GM23338 (cell line): ENCODE data around the gene TLNRD1. TPM values are rescaled to one million over a fixed set of nuclear protein-coding genes. Genes with fewer than 3 reads are reported as not detected.
A peak's percentile ranks its signal among the peaks of the same experiment; 100 is the strongest.

ENCODE experiments used
- ATAC-seq: fragments of 200-7000 bp; cut with Tn5 transposase; 3 replicates; pipeline ENCODE4 v1.9.1; 2020
- DNase-seq: peaks from one replicate; pipeline ENCODE4 v3.0.0-alpha.2; 2015; ENCODE audit warnings: low spot score
- H2AFZ ChIP-seq: fragments of 200-600 bp; sonication (generic); 2 replicates; pipeline ENCODE4 v1.8.0; 2016; ENCODE audit warnings: antibody characterized with exemption, mild to moderate bottlenecking, moderate library complexity
- H3F3A ChIP-seq: fragments of 200-600 bp; sonication (generic); replicated peaks from 2 replicates; pipeline ENCODE4 v1.8.0; 2017; ENCODE audit warnings: antibody characterized with exemption, mixed run types, low read depth
- H3K27ac ChIP-seq: fragments of 200-600 bp; sonication (generic); 2 replicates; pipeline ENCODE4 v1.6.1; 2016; ENCODE audit warnings: low read depth
- H3K27me3 ChIP-seq: fragments of 200-600 bp; sonication (generic); 2 replicates; pipeline ENCODE4 v1.8.0; 2016; ENCODE audit warnings: mild to moderate bottlenecking, mixed run types, moderate library complexity; ENCODE audit not compliant: insufficient read depth
- H3K36me3 ChIP-seq: fragments of 200-600 bp; sonication (generic); 2 replicates; pipeline ENCODE4 v1.8.0; 2016; ENCODE audit warnings: mild to moderate bottlenecking; ENCODE audit not compliant: insufficient read depth
- H3K4me1 ChIP-seq: fragments of 200-600 bp; sonication (generic); 2 replicates; pipeline ENCODE4 v1.8.0; 2016; ENCODE audit warnings: mild to moderate bottlenecking, moderate library complexity; ENCODE audit not compliant: insufficient read depth
- H3K4me2 ChIP-seq: fragments of 200-600 bp; sonication (generic); 2 replicates; pipeline ENCODE4 v1.7.1; 2017; ENCODE audit warnings: mixed run types
- H3K4me3 ChIP-seq: fragments of 200-600 bp; sonication (generic); 2 replicates; pipeline ENCODE4 v1.6.1; 2016; ENCODE audit warnings: mixed run types
- H3K79me2 ChIP-seq: fragments of 200-600 bp; sonication (generic); replicated peaks from 2 replicates; pipeline ENCODE4 v1.8.0; 2017; ENCODE audit warnings: mild to moderate bottlenecking; ENCODE audit not compliant: insufficient read depth
- H3K9me2 ChIP-seq: fragments of 200-600 bp; sonication (generic); 2 replicates; pipeline ENCODE4 v1.8.0; 2017; ENCODE audit not compliant: insufficient read depth
- H4K20me1 ChIP-seq: fragments of 200-600 bp; sonication (generic); replicated peaks from 2 replicates; pipeline ENCODE4 v1.8.0; 2017; ENCODE audit warnings: mild to moderate bottlenecking; ENCODE audit not compliant: insufficient read depth
- H3K27ac Mint-ChIP-seq: 2 replicates; pipeline ENCODE4 v1.8.0; 2020; ENCODE audit warnings: inconsistent platforms, mild to moderate bottlenecking, moderate library complexity, mixed read lengths
- H3K27me3 Mint-ChIP-seq: 3 replicates; pipeline ENCODE4 v1.8.0; 2022; ENCODE audit warnings: low read depth, mild to moderate bottlenecking, moderate library complexity, mixed read lengths, inconsistent platforms; ENCODE audit not compliant: insufficient read depth, poor library complexity
- H3K36me3 Mint-ChIP-seq: 3 replicates; pipeline ENCODE4 v1.8.0; 2021; ENCODE audit warnings: low read depth, mild to moderate bottlenecking, inconsistent platforms, moderate library complexity, mixed read lengths
- H3K4me1 Mint-ChIP-seq: 3 replicates; pipeline ENCODE4 v1.8.0; 2020; ENCODE audit warnings: mild to moderate bottlenecking, inconsistent platforms, mixed read lengths
- H3K4me3 Mint-ChIP-seq: 3 replicates; pipeline ENCODE4 v1.8.0; 2021; ENCODE audit warnings: moderate library complexity, mild to moderate bottlenecking, inconsistent platforms, mixed read lengths
- H3K9me3 Mint-ChIP-seq: 3 replicates; pipeline ENCODE4 v1.8.0; 2020; ENCODE audit warnings: moderate library complexity, mild to moderate bottlenecking, inconsistent platforms, mixed read lengths
- CREB1 ChIP-seq: fragments of 250-450 bp; sonication (Bioruptor Pico); IDR thresholded peaks from 2 replicates; pipeline ENCODE4 v1.5.0; 2020; ENCODE audit warnings: low read depth, mild to moderate bottlenecking, moderate library complexity
- EZH2 ChIP-seq: fragments of 200-600 bp; sonication (generic); IDR thresholded peaks from one replicate; pipeline ENCODE4 v1.8.0; 2017; ENCODE audit warnings: antibody characterized with exemption, mild to moderate bottlenecking, low read depth; ENCODE audit not compliant: unreplicated experiment
- EZH2phosphoT487 ChIP-seq: fragments of 200-600 bp; sonication (generic); IDR thresholded peaks from one replicate; pipeline ENCODE4 v1.8.1; 2018; ENCODE audit warnings: antibody characterized with exemption; ENCODE audit not compliant: unreplicated experiment
- NANOG ChIP-seq: IDR thresholded peaks from 2 replicates; pipeline ENCODE4 v1.6.1; 2016; ENCODE audit warnings: antibody characterized with exemption, borderline replicate concordance
- POLR2AphosphoS5 ChIP-seq: IDR thresholded peaks from 2 replicates; pipeline ENCODE4 v1.6.1; 2016; ENCODE audit warnings: antibody characterized with exemption, low read depth
- STAT1 ChIP-seq: IDR thresholded peaks from one replicate; pipeline ENCODE4 v1.6.1; 2016; ENCODE audit warnings: antibody characterized with exemption; ENCODE audit not compliant: unreplicated experiment
- ZNF114 ChIP-seq: fragments of 250-450 bp; sonication (Bioruptor Pico); IDR thresholded peaks from 2 replicates; pipeline ENCODE4 v1.5.0; 2020; ENCODE audit warnings: mild to moderate bottlenecking, moderate library complexity
- ZNF331 ChIP-seq: fragments of 250-450 bp; sonication (Bioruptor Pico); IDR thresholded peaks from 2 replicates; pipeline ENCODE4 v1.5.0; 2020; ENCODE audit warnings: low read depth, mild to moderate bottlenecking, moderate library complexity
- ZNF462 ChIP-seq: fragments of 250-450 bp; sonication (Bioruptor Pico); IDR thresholded peaks from 2 replicates; pipeline ENCODE4 v1.5.0; 2020; ENCODE audit warnings: mild to moderate bottlenecking, moderate library complexity
- polyA plus RNA-seq: library from polyadenylated mRNA; unstranded; fragments of >200 nt; fragmentation: Nextera tagmentation; extraction: Ambion mirVana; gene quantifications from 2 replicates; pipeline ENCODE4 v1.2.1, GENCODE V29; 2016
- total RNA-seq: library from RNA; depleted of rRNA; stranded (reverse); fragments of >200 nt; shearing (Covaris generic); gene quantifications from 2 replicates; pipeline ENCODE4 v1.2.3, GENCODE V29; 2014
- TF ChIP-seq, protein P1 (sequence below), 2 experiments: fragments of 200-600 bp in 1 of 2; sonication (generic) in 1 of 2; conservative IDR thresholded peaks; 2 replicates each; pipeline versions ENCODE4 v1.5.1 to v1.6.1; 2016 to 2017; ENCODE audit warnings: antibody characterized with exemption in 2 of 2, low read depth in 2 of 2, mild to moderate bottlenecking in 2 of 2, moderate library complexity in 1 of 2
- TF ChIP-seq, protein P2 (sequence below): IDR thresholded peaks from 2 replicates; pipeline ENCODE4 v1.6.1; 2016; ENCODE audit warnings: antibody characterized with exemption

TLNRD1 gene
- total and polyA plus RNA-seq, 2 experiments from 2014 or later = 6.7 to 27.3 TPM

- ATAC-seq (peak; percentile 14), DNase-seq (peak; percentile 74)
- Histone ChIP-seq H3K27me3 (peaks cover 12% of the 10 kb centered on the region; the same call in 1 of the 2 replicates), H4K20me1 (no peaks in the 10 kb centered on the region), H3K9me2 (no peaks in the 10 kb centered on the region), H3K27ac (no peak overlapping the region), H3K4me1 (peaks cover 12% of the 10 kb centered on the region), H3K4me2 (no peak overlapping the region), H3F3A (no peaks in the 10 kb centered on the region), H2AFZ (no peak overlapping the region), H3K4me3 (no peak overlapping the region), H3K36me3 (no peaks in the 10 kb centered on the region), H3K79me2 (no peaks in the 10 kb centered on the region)
- H3K36me3 Mint-ChIP-seq = no peaks in the 10 kb centered on the region; the same call in 2 of the 3 replicates
- no peaks in the 10 kb centered on the region for H3K9me3 Mint-ChIP-seq
- no peak for TF ChIP-seq EZH2
- TF ChIP-seq, protein P1, sequence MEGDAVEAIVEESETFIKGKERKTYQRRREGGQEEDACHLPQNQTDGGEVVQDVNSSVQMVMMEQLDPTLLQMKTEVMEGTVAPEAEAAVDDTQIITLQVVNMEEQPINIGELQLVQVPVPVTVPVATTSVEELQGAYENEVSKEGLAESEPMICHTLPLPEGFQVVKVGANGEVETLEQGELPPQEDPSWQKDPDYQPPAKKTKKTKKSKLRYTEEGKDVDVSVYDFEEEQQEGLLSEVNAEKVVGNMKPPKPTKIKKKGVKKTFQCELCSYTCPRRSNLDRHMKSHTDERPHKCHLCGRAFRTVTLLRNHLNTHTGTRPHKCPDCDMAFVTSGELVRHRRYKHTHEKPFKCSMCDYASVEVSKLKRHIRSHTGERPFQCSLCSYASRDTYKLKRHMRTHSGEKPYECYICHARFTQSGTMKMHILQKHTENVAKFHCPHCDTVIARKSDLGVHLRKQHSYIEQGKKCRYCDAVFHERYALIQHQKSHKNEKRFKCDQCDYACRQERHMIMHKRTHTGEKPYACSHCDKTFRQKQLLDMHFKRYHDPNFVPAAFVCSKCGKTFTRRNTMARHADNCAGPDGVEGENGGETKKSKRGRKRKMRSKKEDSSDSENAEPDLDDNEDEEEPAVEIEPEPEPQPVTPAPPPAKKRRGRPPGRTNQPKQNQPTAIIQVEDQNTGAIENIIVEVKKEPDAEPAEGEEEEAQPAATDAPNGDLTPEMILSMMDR (conservative IDR thresholded peaks at IDR 0.05; ENCODE audit: low read depth in 2 of 2) = peak; percentile 82 to 95
- H3K27me3 Mint-ChIP-seq = peaks cover 4% of the 10 kb centered on the region
- H3K27ac Mint-ChIP-seq = no peak overlapping the region
- H3K4me3 Mint-ChIP-seq = no peak overlapping the region
- H3K4me1 Mint-ChIP-seq = peaks cover 16% of the 10 kb centered on the region
Observed at GRCh38 chr15:80996247-80996646, 4.5 kb upstream of the TLNRD1 start.

DNA sequence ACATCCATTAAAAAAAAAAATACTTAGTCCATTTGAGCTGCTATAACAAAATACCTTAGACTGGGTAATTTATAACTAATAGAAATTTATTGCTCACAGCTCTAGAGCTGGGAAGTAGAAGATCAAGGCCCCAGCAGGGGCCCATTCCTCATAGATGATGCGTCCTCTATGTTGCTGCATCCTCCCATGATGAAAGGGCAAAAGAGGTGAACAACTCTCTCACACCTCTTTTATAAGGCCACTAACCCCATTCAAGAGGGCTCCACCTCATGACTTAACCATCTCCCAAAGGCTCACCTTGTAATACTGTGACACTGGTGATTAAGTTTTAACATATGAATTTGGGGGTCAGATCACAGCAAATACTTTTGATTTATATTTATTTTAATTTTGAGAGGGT lies 3.0 kb upstream of the TLNRD1 start:
- H3K27me3 ChIP-seq = peaks cover 23% of the 10 kb centered on the region
- ATAC-seq (no peak), DNase-seq (no peak)
- H3K4me1 ChIP-seq = peaks cover 12% of the 10 kb centered on the region
- no peak overlapping the region for H3K27ac ChIP-seq
- no peak overlapping the region for H3K4me3 Mint-ChIP-seq
- H4K20me1 ChIP-seq = no peaks in the 10 kb centered on the region
- H3K79me2 ChIP-seq = no peaks in the 10 kb centered on the region
- H3K36me3 ChIP-seq = no peaks in the 10 kb centered on the region
- H2AFZ ChIP-seq = no peak overlapping the region
- no peaks in the 10 kb centered on the region for H3K9me2 ChIP-seq
- peaks cover 11% of the 10 kb centered on the region for H3K4me1 Mint-ChIP-seq
- H3K27me3 Mint-ChIP-seq = peaks cover 6% of the 10 kb centered on the region
- no peak overlapping the region for H3K4me3 ChIP-seq
- H3F3A ChIP-seq = no peaks in the 10 kb centered on the region
- H3K9me3 Mint-ChIP-seq = no peaks in the 10 kb centered on the region
- H3K36me3 Mint-ChIP-seq = no peaks in the 10 kb centered on the region; the same call in 2 of the 3 replicates
- H3K27ac Mint-ChIP-seq = no peak overlapping the region
- H3K4me2 ChIP-seq = no peak overlapping the region
- no peak for TF ChIP-seq CREB1
- no peak for TF ChIP-seq NANOG
- no peak for TF ChIP-seq EZH2phosphoT487
- no peak for TF ChIP-seq POLR2AphosphoS5
- no peak for TF ChIP-seq ZNF114 (CRISPR knock-in tag)
- no peak for TF ChIP-seq EZH2
- TF ChIP-seq, protein P2, sequence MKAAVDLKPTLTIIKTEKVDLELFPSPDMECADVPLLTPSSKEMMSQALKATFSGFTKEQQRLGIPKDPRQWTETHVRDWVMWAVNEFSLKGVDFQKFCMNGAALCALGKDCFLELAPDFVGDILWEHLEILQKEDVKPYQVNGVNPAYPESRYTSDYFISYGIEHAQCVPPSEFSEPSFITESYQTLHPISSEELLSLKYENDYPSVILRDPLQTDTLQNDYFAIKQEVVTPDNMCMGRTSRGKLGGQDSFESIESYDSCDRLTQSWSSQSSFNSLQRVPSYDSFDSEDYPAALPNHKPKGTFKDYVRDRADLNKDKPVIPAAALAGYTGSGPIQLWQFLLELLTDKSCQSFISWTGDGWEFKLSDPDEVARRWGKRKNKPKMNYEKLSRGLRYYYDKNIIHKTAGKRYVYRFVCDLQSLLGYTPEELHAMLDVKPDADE = no peak
- no peak for TF ChIP-seq ZNF462 (CRISPR knock-in tag)
- no peak for TF ChIP-seq STAT1
- no peak for TF ChIP-seq ZNF331 (CRISPR knock-in tag)
- TF ChIP-seq, protein P1 (conservative IDR thresholded peaks at IDR 0.05; ENCODE audit: low read depth in 2 of 2) = no peak
